ENCODE results near the gene PTX3. TPM values are rescaled to one million over a fixed set of nuclear protein-coding genes. Genes with fewer than 3 reads are reported as not detected.

PTX3 gene
- total RNA-seq = 1 to 10 TPM in 2 of 3 donors, under 1 TPM in 1; 0.38 to 3.7 (median 1.1) TPM
- long read RNA-seq, donor 1 = 0 reads
- long read RNA-seq, donor 2 = 0 reads

DNA sequence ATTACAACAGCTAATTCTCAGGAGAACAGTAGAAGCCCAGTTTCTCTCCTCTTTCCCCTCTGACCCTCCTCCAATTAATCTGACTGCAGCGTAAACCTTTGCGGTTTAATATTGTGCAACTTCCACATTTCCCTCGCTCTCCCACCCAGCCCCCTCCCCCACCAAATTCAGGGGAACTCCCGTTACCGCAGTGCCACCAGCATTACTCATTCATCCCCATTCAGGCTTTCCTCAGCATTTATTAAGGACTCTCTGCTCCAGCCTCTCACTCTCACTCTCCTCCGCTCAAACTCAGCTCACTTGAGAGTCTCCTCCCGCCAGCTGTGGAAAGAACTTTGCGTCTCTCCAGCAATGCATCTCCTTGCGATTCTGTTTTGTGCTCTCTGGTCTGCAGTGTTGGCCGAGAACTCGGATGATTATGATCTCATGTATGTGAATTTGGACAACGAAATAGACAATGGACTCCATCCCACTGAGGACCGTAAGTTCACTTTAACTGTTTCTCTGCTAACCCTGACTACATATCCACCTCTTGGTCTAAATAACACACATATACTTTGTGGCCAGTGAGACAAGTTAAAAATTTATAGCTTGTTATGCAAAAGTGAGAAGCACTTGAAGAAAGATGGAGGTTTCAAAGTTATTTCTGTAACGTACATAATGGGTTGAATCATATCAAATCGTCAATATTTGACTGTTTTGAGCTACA, at the start of gene PTX3:
TSS of gene PTX3 (plus strand) at position 268 of the 709 bp plus-strand sequence. CDS start at position 352, 84 bp downstream.
- intact Hi-C loops (cut with DNase I, micrococcal nuclease) = no loop called here
- H3K36me3 ChIP-seq (ENCODE audit: low read depth) = no peaks in the 10 kb centered on the region
- DNase-seq = no peak
- peaks cover 5% of the 10 kb centered on the region for H3K4me1 ChIP-seq (ENCODE audit: low read depth)
- H3K4me3 ChIP-seq = no peak within 1 kb of the TSS
- TF ChIP-seq, protein P1, sequence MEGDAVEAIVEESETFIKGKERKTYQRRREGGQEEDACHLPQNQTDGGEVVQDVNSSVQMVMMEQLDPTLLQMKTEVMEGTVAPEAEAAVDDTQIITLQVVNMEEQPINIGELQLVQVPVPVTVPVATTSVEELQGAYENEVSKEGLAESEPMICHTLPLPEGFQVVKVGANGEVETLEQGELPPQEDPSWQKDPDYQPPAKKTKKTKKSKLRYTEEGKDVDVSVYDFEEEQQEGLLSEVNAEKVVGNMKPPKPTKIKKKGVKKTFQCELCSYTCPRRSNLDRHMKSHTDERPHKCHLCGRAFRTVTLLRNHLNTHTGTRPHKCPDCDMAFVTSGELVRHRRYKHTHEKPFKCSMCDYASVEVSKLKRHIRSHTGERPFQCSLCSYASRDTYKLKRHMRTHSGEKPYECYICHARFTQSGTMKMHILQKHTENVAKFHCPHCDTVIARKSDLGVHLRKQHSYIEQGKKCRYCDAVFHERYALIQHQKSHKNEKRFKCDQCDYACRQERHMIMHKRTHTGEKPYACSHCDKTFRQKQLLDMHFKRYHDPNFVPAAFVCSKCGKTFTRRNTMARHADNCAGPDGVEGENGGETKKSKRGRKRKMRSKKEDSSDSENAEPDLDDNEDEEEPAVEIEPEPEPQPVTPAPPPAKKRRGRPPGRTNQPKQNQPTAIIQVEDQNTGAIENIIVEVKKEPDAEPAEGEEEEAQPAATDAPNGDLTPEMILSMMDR (IDR thresholded peaks at IDR 0.05) = no peak
- ATAC-seq = peak; percentile 50
- H3K9me3 ChIP-seq = no peaks in the 10 kb centered on the region

- ATAC-seq (no peak), DNase-seq (no peak)
- TF ChIP-seq, protein P1 (IDR thresholded peaks at IDR 0.05) = no peak
- Histone ChIP-seq H3K9me3 (no peaks in the 10 kb centered on the region), H3K4me1 (ENCODE audit: low read depth) (no peaks in the 10 kb centered on the region), H3K36me3 (ENCODE audit: low read depth) (no peaks in the 10 kb centered on the region), H3K4me3 (no peak overlapping the region)
- intact Hi-C loops (cut with DNase I, micrococcal nuclease) = no loop called here
Measured at GRCh38 chr3:157387708-157388435, 48.8 kb upstream of the PTX3 start.

DNA sequence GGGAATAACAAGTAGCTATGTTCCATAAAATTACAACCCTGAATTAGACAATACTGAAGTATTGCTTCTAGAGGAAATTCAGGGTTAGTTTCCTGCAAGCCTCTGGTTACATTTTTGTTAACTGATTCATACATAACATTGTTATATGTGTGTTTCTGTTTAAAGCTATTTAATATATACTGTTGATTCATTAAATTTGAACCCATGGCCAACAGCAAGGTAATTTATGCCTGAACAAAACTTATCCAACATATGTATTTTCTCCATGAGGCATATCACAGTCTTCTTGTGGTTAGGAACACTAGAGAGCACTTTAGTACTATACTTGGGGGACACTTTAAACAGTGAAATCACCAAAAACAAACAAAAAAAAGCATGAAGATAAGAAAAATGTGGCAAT, 47.7 kb upstream of the PTX3 start:
- Histone ChIP-seq H3K9me3 (no peaks in the 10 kb centered on the region), H3K4me1 (ENCODE audit: low read depth) (no peaks in the 10 kb centered on the region), H3K36me3 (ENCODE audit: low read depth) (no peaks in the 10 kb centered on the region), H3K4me3 (no peak overlapping the region)
- ATAC-seq (no peak), DNase-seq (no peak)
- intact Hi-C loops (cut with DNase I, micrococcal nuclease) = no loop called here
- TF ChIP-seq, protein P1 (IDR thresholded peaks at IDR 0.05) = no peak

- no peaks in the 10 kb centered on the region for H3K36me3 ChIP-seq (ENCODE audit: low read depth)
- no peaks in the 10 kb centered on the region for H3K4me1 ChIP-seq (ENCODE audit: low read depth)
- TF ChIP-seq, protein P1 (IDR thresholded peaks at IDR 0.05) = no peak
- no peaks in the 10 kb centered on the region for H3K9me3 ChIP-seq
- intact Hi-C loops (cut with DNase I, micrococcal nuclease) = no loop called here
- no peak overlapping the region for H3K4me3 ChIP-seq
- no peak for ATAC-seq
- peak in 1 of 3 donors; percentile 36 for DNase-seq
Measured at GRCh38 chr3:157390713-157391515, 45.7 kb upstream of the PTX3 start.

GRCh38 chr3:157392104-157392503, 44.5 kb upstream of the PTX3 start:
- H3K9me3 ChIP-seq = no peaks in the 10 kb centered on the region
- no peaks in the 10 kb centered on the region for H3K36me3 ChIP-seq (ENCODE audit: low read depth)
- TF ChIP-seq, protein P1 (IDR thresholded peaks at IDR 0.05) = no peak
- intact Hi-C loops (cut with DNase I, micrococcal nuclease) = no loop called here
- no peak for DNase-seq
- no peaks in the 10 kb centered on the region for H3K4me1 ChIP-seq (ENCODE audit: low read depth)
- ATAC-seq = no peak
- H3K4me3 ChIP-seq = no peak overlapping the region

Data from mucosa of descending colon (tissue), 3 donors.